ENCODE results near the gene PRKAR1A. TPM values are rescaled to one million over a fixed set of nuclear protein-coding genes. Genes with fewer than 3 reads are reported as not detected.

Gene PRKAR1A
- total and polyA plus RNA-seq, 9 donors: 137 to 501 (median 375) TPM

GRCh38 chr17:68544111-68544915, 32.1 kb downstream of the PRKAR1A start:
- 37 to 76% (median 52%) methylated on average over 12 of the region's 12 CpGs for WGBS, 3 donors
- TF ChIP-seq POLR2A (IDR thresholded peaks at IDR 0.05) (no peak), CTCF (IDR thresholded peaks at IDR 0.05) (no peak), EP300 (IDR thresholded peaks at IDR 0.05) (no peak)
- Histone ChIP-seq H3K4me3 (no peak overlapping the region), H3K9me3 (no peaks in the 10 kb centered on the region), H3K27me3 (no peaks in the 10 kb centered on the region), H3K27ac (no peak overlapping the region), H3K4me1 (ENCODE audit: insufficient read depth) (no peaks in the 10 kb centered on the region), H3K36me3 (no peaks in the 10 kb centered on the region)
- DNase-seq: no peak
- intact Hi-C loops (cut with DNase I): loop anchor here in 3 of 4 donors (5.0 to 10.0 kb wide), 2 partner anchors 210 to 218 kb away; no protein-coding TSS in a partner anchor

GRCh38 chr17:68556551-68556950, 44.3 kb downstream of the PRKAR1A start:
- H3K4me1 ChIP-seq (ENCODE audit: insufficient read depth): no peaks in the 10 kb centered on the region
- no peak for DNase-seq
- intact Hi-C loops (cut with DNase I): no loop called here
- no peaks in the 10 kb centered on the region for H3K27me3 ChIP-seq
- H3K4me3 ChIP-seq: no peak overlapping the region
- WGBS, 3 donors: 84 to 89% (median 87%) methylated on average over 4 of the region's 4 CpGs
- TF ChIP-seq EP300 (IDR thresholded peaks at IDR 0.05): no peak
- no peak overlapping the region for H3K27ac ChIP-seq
- H3K9me3 ChIP-seq: no peaks in the 10 kb centered on the region
- H3K36me3 ChIP-seq: no peaks in the 10 kb centered on the region

- TF ChIP-seq POLR2A (IDR thresholded peaks at IDR 0.05): no peak
- no peak for TF ChIP-seq CTCF (IDR thresholded peaks at IDR 0.05)
- no peak for TF ChIP-seq EP300 (IDR thresholded peaks at IDR 0.05)
- no peak overlapping the region for H3K4me3 ChIP-seq
- WGBS, 3 donors: 0 to 5% (median 3%) methylated on average over 1 of the region's 1 CpG
- H3K4me1 ChIP-seq (ENCODE audit: insufficient read depth): peaks cover 3% of the 10 kb centered on the region
- intact Hi-C loops (cut with DNase I): no loop called here
- H3K27ac ChIP-seq: no peak overlapping the region
- H3K36me3 ChIP-seq: no peaks in the 10 kb centered on the region
- H3K9me3 ChIP-seq: no peaks in the 10 kb centered on the region
- no peak for DNase-seq
- no peaks in the 10 kb centered on the region for H3K27me3 ChIP-seq
Observed at GRCh38 chr17:68559316-68559715, 47.1 kb downstream of the PRKAR1A start.

GRCh38 chr17:68560966-68561720, 48.9 kb downstream of the PRKAR1A start:
- no peaks in the 10 kb centered on the region for H3K27me3 ChIP-seq
- no peak for DNase-seq
- H3K27ac ChIP-seq: no peak overlapping the region
- intact Hi-C loops (cut with DNase I): no loop called here
- H3K9me3 ChIP-seq: no peaks in the 10 kb centered on the region
- H3K4me1 ChIP-seq (ENCODE audit: insufficient read depth): peaks cover 4% of the 10 kb centered on the region
- WGBS, 3 donors: 9 to 28% (median 16%) methylated on average over 3 of the region's 3 CpGs
- no peaks in the 10 kb centered on the region for H3K36me3 ChIP-seq
- no peak for TF ChIP-seq EP300 (IDR thresholded peaks at IDR 0.05)
- TF ChIP-seq CTCF (IDR thresholded peaks at IDR 0.05): no peak
- no peak for TF ChIP-seq POLR2A (IDR thresholded peaks at IDR 0.05)
- no peak overlapping the region for H3K4me3 ChIP-seq
